Fibroblast of the conjunctiva (primary cell): ENCODE measurements around the gene CDH23.

Experiments
- DNase-seq: peaks from one replicate; pipeline ENCODE4 v3.0.0-alpha.2; 2010; ENCODE audit warnings: low read depth

The CDH23 gene

DNA sequence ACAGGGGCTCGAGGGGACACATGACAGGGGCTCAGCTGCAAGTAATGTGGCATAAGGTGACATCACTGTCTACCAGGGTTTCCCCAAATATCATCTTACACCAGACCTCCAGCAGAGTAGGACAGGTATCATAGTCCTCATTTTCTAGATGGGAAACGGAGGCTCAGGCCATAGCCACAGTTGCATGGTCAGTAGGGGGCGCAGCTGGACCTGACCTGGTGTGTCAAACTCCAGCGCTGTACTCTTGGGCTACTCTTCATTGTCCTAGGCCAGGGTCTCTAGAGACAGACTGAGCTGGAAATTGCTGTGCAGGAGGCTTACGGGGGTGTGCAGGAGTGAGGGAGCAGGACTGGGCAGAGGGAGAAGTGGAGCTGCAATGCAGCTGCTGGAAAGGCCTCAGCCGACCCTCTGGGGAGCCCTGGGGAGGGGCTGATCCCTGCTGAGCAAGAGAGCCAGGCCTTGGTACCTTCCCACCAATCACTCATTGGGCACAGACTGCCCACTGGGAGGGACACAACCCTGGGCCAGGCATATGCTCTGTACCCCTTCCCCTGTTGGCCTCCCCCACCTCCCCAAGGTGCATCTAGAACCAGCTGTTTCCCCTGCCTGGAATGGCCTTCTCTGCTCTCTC, 89.9 kb downstream of the CDH23 start:
- DNase-seq = no peak

DNA sequence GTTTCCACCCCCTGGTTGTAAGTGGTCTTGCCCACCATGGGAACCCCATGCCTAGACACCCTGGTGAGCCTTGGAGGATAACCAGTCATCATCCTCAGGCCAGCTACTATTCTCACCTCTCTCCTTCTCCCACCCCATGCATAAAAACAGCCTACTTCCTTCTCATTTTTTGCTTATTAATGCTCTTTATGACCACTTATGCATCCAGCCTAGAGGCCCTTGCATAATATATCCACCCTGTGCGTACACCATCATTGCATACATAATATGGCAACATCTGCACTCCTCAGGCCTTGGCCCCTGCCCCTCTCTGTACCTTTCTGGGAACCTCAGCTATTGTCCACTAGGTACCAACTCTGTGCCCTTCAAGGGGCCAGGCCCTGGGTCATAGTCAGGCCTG, 91.0 kb downstream of the CDH23 start:
- no peak for DNase-seq

DNA sequence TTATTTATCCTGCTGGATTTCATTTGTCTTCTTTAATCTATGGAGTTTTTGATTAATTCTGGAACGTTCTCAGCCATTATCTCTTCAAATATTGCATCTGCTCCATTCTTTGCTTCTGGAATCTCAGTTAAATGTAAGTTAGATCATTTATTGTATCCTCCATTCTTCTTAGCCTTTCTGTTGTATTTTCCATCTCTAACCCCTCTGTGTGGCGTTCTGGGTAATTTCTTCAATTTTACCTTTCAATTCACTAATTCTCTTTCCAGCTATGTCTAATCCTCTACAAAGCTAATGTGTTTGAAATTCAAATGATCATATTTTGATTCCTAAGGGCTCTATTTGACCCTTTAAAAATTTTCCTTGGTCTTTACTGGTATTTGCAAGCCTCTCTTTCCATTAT, 92.4 kb downstream of the CDH23 start:
- no peak for DNase-seq

DNA sequence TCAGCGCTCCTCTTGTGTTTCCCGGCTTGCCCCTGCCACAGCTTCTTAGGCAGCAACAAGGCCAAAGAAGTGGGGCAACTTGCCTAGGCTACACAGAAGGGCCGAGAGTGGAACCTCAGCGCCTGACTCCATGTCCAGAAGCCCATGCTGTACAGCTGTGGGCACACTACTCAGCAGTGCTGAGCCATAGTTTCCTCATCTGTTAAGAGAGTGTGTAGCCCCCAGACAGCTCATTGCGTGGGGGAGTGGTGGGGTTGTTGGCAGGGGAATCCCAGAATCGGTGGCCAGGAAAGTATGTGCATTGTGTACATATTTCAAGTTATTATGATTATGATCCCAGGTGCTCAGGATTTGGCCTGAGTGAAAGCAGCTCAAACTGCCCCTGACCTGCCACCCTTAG, 96.2 kb downstream of the CDH23 start:
- no peak for DNase-seq

DNA sequence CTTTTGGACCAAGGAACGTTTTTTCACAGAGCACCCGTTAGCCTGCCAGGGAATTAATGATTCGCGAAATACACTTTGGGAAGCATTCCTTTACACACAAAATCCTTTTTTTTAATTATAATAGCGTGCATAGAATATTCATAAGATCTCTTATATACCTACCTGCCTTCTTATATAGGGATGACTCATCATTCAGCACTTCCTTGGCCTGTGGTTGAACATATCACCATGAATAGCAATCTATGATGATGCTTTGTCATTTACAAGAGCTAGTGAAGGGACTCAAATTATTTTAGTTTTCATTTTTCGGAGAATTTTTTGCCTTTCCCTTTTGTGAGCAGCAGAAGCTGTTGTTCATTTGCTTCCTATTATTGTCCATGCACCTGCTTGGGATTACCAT, 97.0 kb downstream of the CDH23 start:
- DNase-seq = no peak

DNA sequence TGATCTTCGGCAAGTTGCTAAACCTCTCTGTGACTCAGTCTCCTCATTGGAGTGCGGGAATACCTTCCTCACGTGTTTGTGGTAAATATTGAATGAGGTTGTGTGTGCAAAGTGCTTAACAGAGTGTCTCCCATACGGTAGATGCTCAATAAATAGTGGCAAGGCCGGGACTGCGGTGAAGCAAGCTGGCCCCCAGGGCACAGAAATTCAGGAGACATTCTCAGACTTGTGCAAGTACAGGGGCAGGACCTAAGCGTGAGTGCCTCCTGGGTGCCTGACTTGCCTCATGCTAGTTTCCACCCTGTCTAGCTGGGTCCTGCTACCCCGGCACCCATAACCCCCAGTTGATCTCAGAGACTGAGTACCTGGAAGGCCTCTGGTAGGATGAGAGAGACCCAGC, 97.8 kb downstream of the CDH23 start:
- no peak for DNase-seq

DNA sequence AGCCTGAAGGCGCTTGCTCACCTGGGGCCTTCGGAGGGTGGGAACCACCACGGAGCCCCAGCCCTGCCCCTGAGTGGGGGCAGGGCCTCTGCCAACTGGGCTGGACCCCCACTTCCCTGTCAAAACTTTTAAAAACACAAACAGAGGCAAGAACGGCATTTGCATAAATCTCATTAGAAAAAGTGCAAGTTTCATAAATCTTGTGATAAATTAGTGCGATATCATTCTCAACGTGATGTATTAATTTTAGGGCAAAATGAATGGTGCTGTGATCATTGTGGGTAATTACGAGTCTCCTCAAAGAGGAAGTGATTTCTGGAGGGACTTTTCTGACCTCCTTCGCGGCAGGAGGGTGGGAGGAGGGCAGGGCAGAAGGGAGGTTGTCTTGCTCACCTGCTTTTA, 98.3 kb downstream of the CDH23 start:
- no peak for DNase-seq

DNA sequence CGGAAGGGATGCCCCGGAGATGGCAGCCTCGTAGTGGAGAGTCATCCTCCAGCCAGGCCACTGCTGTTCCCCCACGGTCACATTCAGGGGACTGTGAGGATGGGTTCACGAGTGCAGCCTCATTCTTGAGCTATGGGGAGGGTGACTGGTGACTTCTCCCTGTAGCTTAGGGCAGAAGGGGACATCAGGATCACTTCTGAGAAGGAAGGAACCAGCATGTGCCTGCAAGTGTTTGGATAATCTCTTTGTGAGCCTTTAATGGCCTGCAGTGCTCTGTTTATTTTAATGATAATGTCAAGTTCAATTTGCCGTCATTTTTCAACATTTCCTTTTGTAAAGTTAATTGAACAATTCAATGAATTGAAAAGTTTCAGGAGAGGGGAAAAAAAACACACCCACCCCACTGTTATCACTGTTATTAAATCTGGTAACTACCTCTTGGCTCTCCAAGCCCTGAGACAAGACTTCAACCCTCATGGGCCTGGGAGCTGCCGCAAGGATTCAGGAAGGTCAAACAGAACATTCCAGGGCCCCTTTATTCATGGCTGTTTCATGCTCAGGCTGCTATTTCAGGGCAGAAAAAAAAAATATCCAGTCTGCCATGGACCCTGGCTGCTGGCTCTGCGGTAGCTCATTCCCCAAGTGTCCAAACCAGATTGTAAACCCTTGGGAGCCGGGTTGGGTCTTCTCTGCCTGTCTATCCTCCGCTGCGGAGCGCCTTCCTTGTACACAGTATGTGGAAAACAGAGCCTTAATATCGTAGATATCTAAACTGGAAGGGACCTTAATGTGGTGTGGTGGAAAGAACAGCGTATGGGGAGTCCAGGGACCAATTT, 100.4 kb downstream of the CDH23 start:
- no peak for DNase-seq

DNA sequence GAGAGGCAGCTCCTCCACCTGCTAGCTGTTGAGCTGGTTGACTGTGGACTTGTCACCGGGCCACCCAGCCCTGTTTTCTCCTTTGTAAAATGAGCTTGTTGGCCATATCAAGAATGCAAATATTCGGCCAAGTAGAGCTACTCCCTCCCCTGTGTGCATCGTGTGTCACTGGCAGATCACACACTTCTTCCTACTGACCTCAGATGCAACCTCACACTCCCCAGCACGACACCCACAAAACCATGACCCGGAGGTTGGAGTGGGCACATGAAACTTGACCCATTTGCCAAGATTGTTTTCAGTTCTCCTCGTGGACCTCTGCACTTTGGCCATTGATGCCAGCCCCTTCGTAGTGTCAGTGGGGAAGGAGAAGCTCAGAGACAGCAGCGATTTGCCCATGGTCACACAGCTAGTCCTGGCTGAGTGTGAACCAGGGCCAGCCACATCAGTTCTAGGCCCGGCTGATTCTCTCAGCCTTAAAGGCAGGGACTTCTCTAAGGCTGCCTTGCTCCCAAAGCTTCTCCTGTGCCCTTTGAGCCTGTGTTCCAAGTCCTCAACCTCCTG, 101.1 kb downstream of the CDH23 start:
- DNase-seq = no peak

DNA sequence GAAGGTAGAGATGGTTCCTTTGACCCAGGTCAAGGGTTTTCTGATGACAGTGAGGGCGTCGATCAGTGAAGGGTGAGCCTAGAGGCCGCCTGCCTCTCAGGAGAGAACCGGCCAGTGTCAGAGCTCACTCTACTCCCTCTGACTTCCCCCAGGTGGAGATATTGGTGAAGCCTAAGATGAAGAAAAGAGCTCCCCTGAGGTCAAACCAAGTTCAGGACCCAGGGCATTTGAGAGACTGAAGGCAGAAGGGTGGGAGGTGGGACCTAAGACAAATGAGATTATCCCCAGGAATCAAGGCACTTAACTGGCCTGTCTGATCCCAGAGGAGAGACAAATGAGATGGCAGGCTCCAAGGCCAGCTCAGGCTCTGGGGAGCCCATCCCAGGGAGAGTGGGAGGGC, 104.7 kb downstream of the CDH23 start:
- no peak for DNase-seq

DNA sequence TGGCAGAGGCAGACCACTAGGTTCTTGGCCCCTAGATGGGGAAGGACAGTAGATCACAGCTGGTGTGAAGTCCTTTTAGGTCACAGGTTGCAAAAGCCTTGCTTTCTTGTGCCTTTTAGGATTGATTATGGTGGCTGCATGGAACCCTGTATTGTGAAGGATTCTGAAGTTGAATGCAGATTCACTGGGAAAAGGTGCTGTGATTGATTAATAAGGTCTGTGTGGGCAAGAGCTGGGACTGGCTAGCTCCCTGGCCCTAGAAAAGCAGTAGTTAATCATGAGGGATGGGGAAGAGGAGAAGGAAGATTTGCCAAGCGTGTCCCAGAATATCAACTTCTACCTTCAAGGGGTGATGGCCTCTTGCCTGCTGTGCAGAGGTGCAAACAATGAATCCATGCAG, 105.5 kb downstream of the CDH23 start:
- no peak for DNase-seq

DNA sequence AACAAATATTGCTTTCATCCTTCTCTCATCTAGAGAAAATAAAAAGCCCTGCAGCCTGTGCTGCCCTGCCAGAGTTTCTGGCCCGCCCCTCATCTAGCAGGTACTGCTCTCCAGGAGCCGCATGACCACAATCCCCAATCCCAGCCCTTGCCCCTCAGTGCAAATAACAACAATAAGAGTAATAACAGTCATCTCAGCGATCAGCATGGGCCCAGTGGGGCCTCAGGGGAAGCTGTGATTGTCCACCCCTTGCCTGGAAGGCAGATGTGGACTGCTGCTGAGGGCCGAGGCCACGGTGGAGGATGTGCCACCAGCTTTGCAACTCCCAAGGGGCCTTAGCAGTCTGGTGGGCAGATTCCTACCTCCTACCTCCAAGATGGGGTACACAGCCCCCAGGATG, 106.1 kb downstream of the CDH23 start:
- DNase-seq = no peak

DNA sequence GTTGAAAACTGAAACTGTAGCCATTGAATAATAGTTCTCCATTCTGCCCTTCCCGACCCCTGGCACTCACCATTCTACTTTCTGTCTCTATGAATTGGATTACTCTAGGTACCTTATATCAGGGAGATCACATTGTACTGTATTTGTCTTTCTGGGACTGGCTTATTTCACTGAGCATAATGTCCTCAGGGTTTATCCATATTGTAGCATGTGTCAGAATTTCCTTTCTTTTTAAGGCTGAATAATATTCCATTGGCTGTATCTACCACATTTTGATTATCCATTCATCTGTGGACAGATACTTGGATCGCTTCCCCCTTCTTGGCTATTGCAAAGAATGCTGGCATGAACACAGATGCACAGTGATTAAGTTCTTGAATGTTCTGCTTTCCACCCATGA, 107.4 kb downstream of the CDH23 start:
- DNase-seq = no peak

DNA sequence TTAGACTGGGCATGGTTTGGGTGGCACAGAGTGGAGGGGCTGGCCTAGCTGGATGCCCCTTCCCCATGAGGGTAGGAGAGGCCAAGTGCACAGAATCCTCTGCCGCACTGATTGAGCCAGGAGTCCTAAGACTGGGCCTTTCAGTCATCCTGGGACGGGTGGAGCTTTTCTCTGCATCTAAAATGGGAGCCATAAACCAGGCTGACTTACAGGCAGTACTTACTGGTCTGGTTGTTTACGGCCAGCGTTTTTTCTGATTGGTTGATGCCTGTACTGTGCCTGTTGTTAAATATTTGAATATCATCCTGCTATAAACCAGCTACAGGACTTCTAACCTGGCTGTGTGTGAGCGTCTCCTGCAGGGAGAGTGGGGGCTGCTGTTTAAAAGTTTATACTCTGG, 107.8 kb downstream of the CDH23 start:
- DNase-seq = no peak

DNA sequence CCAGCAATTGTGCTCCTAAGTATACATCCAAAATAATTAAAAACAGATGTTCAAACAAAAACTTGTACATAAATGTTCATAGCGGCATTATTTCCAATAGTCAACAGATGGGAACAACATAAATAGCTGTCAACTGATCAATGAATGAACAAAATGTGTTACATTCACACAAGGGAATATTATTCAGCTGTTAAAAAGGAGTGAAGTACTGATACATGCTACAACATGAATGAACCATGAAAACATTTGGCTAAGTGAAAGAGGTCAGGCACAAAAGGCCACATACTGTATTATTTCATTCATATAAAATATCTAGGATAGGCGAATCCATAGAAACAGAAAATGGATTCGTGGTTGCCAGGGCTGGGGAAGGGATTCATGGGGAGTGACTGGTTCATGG, 109.1 kb downstream of the CDH23 start:
- no peak for DNase-seq

DNA sequence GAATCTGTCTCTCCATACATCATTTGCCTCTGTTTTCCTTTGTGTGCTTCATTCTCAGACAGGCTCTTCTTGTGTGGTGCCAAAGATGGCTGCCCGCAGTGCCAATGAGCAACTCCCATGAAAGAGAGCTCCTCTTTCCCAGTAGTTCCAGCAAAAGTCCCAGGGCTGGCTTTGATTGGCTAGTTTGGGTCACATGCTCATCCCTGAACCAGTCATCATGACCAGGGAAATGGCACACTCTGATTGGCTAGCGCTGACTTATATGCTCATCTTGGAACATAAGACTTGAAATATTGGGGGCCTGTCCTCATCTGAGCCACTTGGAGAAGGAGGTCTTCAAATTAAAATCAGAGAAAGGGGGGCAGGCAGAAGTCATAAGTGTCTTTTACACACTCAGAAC, 112.7 kb downstream of the CDH23 start:
- DNase-seq = no peak

DNA sequence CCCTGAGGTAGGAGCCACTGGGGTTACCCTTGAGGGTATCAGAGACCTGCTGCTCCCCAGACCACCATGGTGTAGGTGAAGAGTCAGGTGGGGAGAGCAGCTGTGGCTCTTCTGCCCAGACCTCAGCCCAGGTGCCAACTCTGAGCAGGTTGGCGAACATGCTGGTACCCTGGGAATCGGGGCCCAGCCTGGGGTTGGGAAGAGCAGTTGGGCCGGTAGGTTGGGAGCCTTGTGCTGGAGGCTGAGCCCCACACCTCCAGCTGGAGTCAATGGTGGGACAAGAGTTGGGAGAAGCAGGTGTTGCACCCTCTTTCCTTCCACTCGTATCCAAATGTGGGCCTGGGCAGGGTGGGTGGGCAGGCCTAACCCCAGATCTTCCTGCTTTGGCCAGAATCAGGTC, 114.5 kb downstream of the CDH23 start:
- DNase-seq = no peak

DNA sequence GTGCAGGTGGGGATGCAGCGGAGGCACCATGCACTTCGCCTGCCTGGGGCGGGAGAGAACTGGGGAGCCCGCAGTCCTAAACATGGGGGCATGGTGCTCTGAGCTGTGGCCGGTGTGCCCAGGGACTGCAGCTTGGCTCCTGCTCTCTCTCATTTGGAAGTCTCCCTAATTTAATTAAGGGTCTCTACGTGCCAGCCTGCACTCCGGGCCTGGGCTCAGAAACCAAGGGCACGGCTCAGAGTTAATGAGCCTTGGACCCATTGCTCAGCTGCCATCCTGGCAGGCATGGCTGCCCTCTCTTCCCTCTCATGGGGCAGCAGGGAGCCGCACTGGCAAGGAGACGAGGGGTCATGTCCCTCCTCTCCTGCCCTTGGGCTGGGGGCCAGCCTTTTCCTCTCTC, 115.6 kb downstream of the CDH23 start:
- DNase-seq = no peak

DNA sequence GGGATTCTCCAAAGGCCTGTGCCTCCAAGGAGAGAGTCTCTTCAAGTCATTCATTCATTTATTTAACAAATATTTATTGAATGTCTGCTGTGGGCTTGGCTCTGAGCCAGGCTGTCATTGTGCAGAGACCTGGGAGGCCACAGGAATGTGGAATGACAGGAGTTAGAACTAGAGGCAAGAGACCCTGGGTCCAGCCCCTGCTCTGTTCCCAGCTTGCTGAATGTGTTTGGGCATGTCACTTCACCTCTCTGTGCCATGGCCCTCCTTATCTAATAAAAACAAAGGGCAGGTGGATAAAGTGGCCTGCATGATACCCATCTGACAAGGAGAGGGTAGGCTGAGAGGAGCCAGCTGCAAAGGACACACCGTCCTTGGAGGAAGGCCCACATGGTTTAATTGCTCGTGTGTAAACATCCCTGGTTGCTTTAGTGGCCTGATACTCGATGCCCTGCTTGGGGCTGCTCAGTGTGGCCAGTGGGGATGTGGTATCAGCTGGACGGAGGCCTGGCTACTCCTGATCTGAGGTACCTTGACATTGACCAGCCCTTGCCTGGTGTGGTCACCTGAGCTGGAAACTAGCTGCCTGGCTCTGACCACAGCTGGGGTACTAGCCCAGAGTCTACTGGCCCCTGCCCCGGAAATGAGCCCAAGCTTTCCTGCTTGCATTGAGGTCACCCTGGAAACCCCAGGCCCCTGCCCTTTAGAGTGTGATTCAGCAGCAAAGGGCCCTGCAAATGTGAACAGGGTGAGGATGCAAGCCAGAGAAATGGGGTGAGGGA, 116.2 kb downstream of the CDH23 start:
- no peak for DNase-seq

DNA sequence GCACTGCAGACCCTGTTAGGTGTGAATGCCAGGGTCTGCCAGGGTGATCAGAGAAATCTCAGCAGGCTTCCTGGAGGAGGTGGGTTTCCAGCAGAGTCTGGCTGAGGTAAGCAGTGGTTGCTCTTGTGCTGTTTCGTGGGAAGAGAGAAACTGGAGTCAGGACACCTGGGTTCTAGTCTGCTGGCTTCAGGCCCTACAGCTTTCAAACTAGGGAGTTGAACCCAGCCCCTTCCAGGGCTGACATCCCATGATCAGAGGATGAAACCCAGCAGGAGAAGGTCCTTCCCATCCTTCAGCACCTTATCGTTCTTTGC, 116.8 kb downstream of the CDH23 start:
- no peak for DNase-seq

DNA sequence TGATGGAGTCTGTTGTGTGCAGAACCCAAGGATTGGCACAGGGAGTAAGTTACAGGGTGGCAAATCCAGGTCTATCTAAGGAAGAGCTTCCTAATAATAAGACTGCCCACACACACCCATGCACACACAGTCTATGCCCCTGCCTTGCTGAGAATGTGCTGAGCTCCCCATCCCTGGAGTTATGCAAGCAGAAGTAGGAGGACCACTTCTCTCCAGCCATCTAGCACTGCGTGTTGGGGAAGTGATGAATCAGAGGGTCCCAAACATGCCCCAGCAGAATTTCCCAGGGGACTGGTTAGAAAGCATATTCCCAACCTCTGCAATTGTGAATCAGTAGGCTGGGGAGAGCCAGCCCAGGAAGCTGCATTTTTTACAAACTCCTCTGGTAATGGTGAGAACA, 117.2 kb downstream of the CDH23 start:
- DNase-seq = no peak

DNA sequence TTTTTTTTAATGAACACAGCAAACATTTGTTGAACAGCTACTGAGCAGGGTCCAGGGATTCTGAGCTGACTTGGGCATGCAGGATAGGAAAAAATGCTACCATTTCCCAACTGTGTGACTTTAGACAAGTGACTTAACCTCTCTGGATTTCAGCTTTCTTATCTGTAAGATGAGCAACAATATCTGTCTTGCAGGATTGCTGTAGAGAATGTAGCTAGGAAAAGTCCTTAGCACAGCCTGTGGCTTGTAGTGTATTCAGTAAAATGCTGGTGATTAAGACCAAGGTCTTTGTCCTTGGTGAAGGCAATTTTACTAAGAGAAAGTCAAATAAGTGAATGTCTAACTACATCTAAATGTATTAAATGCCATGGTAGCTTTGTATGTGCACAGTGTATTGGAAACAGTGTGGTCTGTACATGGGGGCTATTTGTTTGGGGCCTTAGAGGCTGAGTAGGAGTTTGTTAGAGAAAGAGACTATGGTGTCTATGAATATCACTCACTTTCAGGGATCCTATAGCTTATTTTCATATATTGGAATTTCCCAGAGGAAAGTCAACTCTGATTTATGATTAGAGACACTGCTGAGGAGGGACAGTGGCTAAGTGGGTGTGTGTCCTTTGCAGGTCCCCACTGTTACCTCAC, 118.9 kb downstream of the CDH23 start:
- no peak for DNase-seq

DNA sequence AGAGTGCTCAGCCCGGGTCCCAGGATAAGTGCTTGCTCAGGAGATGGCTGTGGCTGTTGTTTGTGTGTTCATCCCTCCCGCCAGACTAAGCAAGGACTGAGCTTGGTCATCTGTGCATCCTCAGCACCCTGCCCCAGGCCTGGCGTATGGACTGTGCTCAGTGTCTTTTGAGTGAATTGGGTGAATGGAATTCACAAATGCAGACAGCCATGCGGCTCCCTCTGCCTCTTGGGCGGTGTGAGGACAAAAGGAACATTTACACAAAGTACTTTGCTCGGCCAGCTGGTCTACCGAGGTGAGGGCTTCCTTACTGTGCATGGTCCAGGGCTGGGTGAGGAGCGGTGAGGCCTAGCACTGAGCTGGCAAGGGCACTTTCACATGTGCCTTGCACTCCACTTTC, 120.2 kb downstream of the CDH23 start:
- DNase-seq = no peak
